VCaP (cell line): ENCODE measurements around the gene REEP3.
"Not testable (repeated sequence)": the region's sequence is repeated elsewhere in the genome, so short reads cannot be mapped to it uniquely, and the experiment has no call there.

Experiments
- H3K27ac ChIP-seq: fragments of 450-650 bp; 2 replicates; pipeline ENCODE4 v1.5.1; 2017
- TF ChIP-seq, protein P1 (sequence below): fragments of 450-650 bp; conservative IDR thresholded peaks from 2 replicates; pipeline ENCODE4 v1.5.1; 2017; ENCODE audit warnings: mild to moderate bottlenecking, moderate library complexity

Gene REEP3

DNA sequence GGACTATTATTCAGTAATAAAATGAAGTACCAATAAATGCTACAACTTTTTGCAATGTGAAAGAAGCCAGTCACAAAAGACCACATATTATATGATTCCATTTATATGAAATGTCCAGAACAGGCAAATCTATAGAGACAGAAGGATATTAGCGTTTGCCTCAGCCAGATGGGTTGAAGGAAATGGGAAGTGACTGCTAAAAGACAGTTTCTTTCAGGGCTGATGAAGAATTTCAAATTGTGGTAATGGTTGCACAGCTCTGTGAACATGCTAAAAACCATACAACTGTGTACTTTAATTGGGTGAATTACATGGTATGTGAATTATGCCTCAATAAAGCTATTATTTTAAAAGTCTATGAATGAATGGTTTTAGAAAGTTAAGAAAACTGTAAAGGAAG is 23.9 kb upstream of the REEP3 start:
- TF ChIP-seq, protein P1, sequence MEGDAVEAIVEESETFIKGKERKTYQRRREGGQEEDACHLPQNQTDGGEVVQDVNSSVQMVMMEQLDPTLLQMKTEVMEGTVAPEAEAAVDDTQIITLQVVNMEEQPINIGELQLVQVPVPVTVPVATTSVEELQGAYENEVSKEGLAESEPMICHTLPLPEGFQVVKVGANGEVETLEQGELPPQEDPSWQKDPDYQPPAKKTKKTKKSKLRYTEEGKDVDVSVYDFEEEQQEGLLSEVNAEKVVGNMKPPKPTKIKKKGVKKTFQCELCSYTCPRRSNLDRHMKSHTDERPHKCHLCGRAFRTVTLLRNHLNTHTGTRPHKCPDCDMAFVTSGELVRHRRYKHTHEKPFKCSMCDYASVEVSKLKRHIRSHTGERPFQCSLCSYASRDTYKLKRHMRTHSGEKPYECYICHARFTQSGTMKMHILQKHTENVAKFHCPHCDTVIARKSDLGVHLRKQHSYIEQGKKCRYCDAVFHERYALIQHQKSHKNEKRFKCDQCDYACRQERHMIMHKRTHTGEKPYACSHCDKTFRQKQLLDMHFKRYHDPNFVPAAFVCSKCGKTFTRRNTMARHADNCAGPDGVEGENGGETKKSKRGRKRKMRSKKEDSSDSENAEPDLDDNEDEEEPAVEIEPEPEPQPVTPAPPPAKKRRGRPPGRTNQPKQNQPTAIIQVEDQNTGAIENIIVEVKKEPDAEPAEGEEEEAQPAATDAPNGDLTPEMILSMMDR: no peak
- no peak overlapping the region for H3K27ac ChIP-seq

DNA sequence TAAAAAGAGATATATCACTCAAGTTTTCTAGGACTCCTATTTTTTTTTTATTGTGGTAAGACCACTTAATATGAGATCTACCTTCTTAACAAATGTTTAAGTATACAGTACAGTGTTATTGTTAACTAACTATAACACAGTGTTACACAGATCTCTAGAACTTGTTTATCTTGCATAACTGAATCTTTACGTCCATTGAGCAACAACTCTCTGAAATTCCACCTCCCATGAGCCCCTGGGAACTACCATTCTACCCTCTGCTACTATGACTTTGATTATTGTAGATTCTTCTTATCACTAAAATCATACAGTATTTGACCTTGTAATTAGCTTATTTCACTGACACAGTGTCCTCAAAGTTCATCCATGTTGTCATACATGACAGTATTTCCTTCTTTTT is 22.5 kb upstream of the REEP3 start:
- H3K27ac ChIP-seq: no peak overlapping the region
- TF ChIP-seq, protein P1: no peak

DNA sequence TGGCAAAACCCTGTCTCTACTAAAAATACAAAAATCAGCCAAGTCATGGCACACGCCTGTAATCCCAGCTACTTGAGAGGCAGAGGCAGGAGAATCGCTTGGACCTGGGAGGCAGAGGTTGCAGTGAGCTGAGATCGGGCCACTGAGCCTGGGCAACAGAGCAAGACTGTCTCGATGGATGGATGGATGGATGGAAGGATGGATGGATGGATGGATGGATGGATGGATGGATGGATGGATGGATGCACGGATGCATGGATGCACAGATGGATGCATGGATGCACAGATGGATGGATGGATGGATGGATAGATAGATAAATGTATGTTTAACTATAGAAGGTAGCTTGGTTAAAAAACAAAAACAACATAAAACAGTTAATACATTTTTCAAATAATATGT is 20.6 kb upstream of the REEP3 start:
- not testable (repeated sequence) for H3K27ac ChIP-seq

DNA sequence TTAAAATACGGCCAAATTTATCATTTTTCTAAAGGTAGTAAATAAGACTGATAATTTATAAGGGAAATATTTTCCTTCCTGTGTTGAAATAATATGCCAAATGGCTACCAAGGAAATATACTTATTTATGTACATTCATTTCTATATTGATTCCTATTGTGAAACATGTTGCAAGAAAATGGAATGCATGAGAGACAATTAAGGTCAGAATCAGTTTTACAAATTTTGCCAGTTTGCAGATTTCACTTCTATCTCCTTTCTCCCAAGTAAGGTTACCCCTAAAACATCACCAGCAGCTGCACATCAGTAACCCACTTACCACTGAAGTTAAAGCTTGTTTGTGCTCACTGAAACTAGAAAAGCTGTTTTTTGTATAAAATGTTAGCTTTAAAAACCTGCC is 19.2 kb upstream of the REEP3 start:
- H3K27ac ChIP-seq: no peak overlapping the region

DNA sequence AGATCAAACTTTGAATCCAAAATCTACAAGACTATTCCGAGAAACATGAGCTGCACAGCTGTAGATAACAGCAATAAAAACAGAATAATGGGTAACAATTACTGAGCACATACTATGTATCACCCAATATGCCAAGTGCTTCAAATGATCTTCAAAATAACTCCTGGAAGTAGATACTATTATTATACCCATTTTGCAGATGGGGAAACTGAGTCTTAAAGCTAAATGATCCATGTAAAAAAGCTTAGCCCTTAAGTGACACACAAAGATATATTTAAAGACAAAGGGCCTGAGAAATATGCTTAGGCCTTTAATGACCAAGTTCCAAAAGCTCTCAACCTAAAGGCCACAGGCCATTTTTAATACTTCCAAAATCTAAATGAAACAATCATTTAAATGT is 18.4 kb upstream of the REEP3 start:
- TF ChIP-seq, protein P1: no peak
- H3K27ac ChIP-seq: no peak overlapping the region

More for the DNA sequence above, 19.2 kb upstream of the REEP3 start:
- TF ChIP-seq, protein P1: no peak

DNA sequence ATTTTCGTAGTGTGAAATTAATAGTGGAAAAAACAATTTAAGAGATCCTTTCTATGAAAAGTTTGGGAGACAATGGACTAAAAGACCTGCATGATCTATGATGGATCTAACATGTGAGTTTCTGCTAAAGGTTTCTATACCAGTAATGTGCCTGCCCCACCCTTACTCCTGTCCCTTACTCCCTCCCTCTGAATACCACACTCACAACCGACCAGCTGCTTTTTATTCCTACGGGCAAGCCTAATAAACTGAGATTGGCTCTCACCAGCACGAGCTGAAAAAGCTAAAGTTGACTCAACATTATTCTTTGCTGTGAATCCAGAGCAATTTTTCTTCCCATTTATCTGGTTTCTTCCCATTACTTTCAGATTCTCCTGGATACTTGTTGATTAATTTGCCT is 17.8 kb upstream of the REEP3 start:
- TF ChIP-seq, protein P1: no peak
- H3K27ac ChIP-seq: no peak overlapping the region

DNA sequence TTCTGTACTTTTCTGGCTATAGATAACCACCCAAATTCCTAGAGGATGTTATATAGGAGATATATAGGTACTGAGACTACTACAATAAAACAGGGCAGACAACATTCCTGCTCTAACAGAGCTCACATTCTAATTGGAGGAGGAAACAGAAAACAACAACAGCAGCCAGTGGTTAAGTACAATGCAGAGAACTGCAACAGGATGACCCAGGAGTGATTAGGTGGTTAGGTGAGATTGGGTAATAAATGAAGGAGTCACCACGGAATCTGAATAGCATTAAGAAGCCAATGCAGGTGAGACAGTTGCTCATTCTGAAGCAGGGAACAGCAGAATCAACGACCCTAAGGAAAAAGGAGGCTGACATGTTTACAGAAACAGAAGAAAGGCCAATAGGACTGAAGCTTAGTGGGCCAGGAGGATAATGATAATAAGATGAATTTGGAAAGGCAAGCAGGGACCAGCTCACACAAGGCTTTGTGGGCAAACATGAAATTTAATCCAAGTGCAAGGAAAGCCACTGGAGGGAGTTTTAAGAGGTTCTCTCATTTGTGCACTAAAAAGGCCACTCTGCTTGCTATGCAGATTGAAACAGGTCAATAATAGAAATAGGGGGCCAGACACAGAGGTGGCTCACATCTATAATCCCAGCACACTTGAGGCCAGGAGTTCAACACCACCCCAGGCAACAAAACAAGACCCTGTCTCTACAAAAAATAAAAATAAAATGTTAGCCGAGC is 16.9 kb upstream of the REEP3 start:
- peak overlapping the region; percentile 68 for H3K27ac ChIP-seq
- TF ChIP-seq, protein P1: 0 out of 2 replicates have a peak, but pooled peaks have one; percentile 14

DNA sequence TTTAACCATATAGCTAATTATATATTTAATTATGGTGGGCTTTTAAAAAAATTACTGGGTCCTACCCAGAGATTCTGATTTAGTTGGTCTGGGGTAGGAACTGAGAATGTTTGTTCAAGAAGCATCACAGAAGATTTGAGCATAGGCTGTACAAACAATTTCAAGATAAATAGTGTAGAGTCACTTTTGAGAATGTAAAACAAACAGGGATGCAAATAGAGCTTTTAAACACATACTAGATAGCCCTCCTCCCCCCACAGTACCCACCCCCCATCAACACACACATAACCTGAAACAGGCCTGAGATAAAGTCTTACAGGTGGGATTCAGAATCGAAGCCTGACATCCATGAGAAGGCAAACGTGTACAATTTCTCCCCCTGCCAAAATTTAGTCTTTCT is 15.6 kb upstream of the REEP3 start:
- TF ChIP-seq, protein P1: no peak
- peak overlapping the region; percentile 68 for H3K27ac ChIP-seq
